Kidney epithelial cell (primary cell): ENCODE measurements around the gene TTC9B. TPM values are rescaled to one million over a fixed set of nuclear protein-coding genes. Genes with fewer than 3 reads are reported as not detected.

ENCODE experiments used
- DNase-seq: peaks from one replicate; pipeline ENCODE4 v3.0.0-alpha.2; 2010; ENCODE audit warnings: low read depth
- H3K27me3 ChIP-seq: 2 replicates; pipeline ENCODE4 v1.6.0; 2011; ENCODE audit warnings: low read length; ENCODE audit not compliant: control insufficient read depth, insufficient read depth
- H3K36me3 ChIP-seq: 2 replicates; pipeline ENCODE4 v1.5.1; 2011; ENCODE audit warnings: low read length; ENCODE audit not compliant: control insufficient read depth, insufficient read depth
- H3K4me3 ChIP-seq: 2 replicates; pipeline ENCODE4 v1.5.1; 2011; ENCODE audit warnings: low read depth, mild to moderate bottlenecking, control low read depth, low read length
- CTCF ChIP-seq: IDR thresholded peaks from 2 replicates; pipeline ENCODE4 v1.5.1; 2011; ENCODE audit warnings: mild to moderate bottlenecking, moderate library complexity, low read length, control low read depth, inconsistent platforms; ENCODE audit not compliant: insufficient read depth, poor library complexity, severe bottlenecking
- total RNA-seq: library from RNA; depleted of rRNA; stranded (reverse); fragments of >200 nt; gene quantifications from 2 replicates; pipeline ENCODE4 v1.2.3, GENCODE V29; 2015

Gene TTC9B
- total RNA-seq, 1 donor from 2014 or later, result not detected

DNA sequence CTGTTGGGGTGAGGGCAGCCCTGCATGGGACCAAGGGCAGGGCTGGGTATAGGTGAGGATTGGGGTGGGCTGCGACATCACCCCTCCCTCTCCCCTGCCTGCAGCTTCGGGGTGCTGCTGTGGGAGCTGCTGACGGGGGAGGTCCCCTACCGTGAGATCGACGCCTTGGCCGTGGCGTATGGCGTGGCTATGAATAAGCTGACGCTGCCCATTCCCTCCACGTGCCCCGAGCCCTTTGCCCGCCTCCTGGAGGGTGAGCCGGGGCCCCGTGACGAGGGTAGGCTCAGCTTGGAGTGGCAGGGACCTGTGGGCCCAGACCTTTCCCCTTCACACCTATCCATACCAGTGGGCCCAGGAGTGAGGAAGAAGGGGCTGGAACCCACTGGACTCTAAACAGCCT lies 13.8 kb downstream of the TTC9B start:
- Histone ChIP-seq H3K36me3 (no peaks in the 10 kb centered on the region), H3K27me3 (no peaks in the 10 kb centered on the region), H3K4me3 (no peak overlapping the region)
- TF ChIP-seq CTCF, result no peak
- no peak for DNase-seq

DNA sequence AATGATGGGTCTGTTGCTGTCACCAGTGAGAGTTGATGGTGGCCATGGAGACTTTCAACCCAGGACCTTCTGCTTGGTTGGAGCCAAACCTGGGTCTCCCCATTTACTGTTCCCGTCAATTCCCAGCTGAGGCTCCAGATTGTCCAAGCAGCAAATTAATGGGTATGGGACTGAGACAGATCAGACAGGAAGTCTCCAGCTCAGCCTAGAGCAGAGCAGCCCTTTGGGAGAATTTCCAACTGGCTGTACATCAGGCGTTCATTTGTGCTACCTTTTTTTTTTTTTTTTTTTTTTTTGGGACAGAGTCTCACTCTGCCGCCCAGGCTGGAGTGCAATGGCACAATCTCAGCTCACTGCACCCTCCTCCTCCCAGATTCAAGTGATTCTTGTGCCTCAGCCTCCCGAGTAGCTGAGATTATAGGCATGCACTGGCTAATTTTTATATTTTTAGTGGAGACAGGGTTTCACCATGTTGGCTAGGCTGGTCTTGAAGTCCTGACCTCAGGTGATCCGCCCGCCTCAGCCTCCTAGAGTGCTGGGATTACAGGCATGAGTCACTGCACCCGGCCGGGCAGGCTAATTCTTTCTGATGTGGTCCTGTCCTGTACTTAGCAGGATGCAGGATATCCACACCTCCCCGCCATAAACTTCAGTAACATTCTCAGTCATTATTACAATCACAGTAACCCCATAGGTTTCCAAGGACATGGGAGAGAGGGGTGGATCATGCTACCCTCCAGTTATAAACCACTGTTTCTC lies 17.7 kb downstream of the TTC9B start:
- TF ChIP-seq CTCF, result no peak
- no peaks in the 10 kb centered on the region for H3K27me3 ChIP-seq
- DNase-seq, result no peak
- H3K4me3 ChIP-seq, result no peak overlapping the region
- H3K36me3 ChIP-seq, result no peaks in the 10 kb centered on the region

- H3K36me3 ChIP-seq, result no peaks in the 10 kb centered on the region
- no peak for DNase-seq
- TF ChIP-seq CTCF, result no peak
- H3K4me3 ChIP-seq, result no peak overlapping the region
- H3K27me3 ChIP-seq, result no peaks in the 10 kb centered on the region
Observed at GRCh38 chr19:40198272-40198990, 19.8 kb downstream of the TTC9B start.

- no peaks in the 10 kb centered on the region for H3K27me3 ChIP-seq
- no peak overlapping the region for H3K4me3 ChIP-seq
- no peak for TF ChIP-seq CTCF
- no peak for DNase-seq
- H3K36me3 ChIP-seq, result no peaks in the 10 kb centered on the region
Observed at GRCh38 chr19:40193587-40193849, 24.7 kb downstream of the TTC9B start.

DNA sequence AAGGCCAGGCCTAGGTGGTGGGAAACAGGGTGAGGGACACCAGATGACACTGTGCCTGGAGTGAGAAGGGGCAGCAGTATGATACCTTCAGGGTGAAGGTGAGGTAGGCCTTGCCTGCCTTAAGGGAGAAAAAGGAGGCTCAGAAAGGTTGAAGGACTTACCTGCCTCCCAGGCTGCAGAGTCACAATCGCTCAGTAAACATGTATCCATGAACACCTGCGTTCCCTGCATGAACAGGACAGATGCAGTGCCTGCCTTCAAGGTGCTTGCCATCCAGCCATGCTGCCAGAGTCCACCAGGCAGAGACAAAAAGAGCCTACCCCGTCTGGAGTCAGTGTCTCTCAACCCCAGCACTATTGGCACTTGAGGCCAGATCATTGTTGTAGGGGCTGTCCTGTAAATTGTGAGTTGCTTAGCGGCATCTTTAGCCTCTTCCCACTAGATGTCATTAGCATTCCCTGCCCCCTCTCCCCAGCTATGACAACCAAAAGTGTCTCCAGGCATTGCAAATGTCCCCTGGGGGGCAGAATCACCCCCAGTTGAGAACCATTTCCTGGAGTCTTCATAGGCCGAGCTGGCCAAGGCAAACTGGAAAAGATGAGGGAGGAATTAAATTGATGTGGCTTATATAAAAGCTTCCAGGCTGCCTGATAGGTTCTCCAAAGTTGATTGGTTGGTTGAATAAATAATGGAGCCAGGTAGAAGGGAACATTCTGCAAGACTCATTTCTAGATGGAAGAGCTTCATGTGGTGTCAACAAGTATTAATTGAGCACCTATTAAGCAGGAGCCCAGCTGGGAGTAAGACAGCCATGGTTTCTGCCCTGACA lies 25.2 kb downstream of the TTC9B start:
- Histone ChIP-seq H3K27me3 (no peaks in the 10 kb centered on the region), H3K4me3 (no peak overlapping the region), H3K36me3 (no peaks in the 10 kb centered on the region)
- TF ChIP-seq CTCF, result no peak
- no peak for DNase-seq
